IPS DF 6.9 (cell line): ENCODE data around the gene SLC7A7.
"Not testable (repeated sequence)": the region's sequence is repeated elsewhere in the genome, so short reads cannot be mapped to it uniquely, and the experiment has no call there.

ENCODE experiments used
- DNase-seq: peaks from one replicate; pipeline ENCODE4 v3.0.0-alpha.2; 2013; ENCODE audit warnings: low read depth, low spot score
- H3K27ac ChIP-seq: one replicate; pipeline ENCODE4 v1.5.1; 2013; ENCODE audit warnings: low read length, control low read depth
- H3K27me3 ChIP-seq: 2 replicates; pipeline ENCODE4 v1.6.1; 2013; ENCODE audit warnings: mild to moderate bottlenecking, low read length; ENCODE audit not compliant: control insufficient read depth, insufficient read depth
- H3K36me3 ChIP-seq: 2 replicates; pipeline ENCODE4 v1.6.1; 2013; ENCODE audit warnings: low read length; ENCODE audit not compliant: control insufficient read depth, insufficient read depth
- H3K4me1 ChIP-seq: 2 replicates; pipeline ENCODE4 v1.6.1; 2013; ENCODE audit warnings: low read length; ENCODE audit not compliant: control insufficient read depth, insufficient read depth
- H3K4me3 ChIP-seq: 2 replicates; pipeline ENCODE4 v1.5.1; 2013; ENCODE audit warnings: mild to moderate bottlenecking, low read length
- H3K9me3 ChIP-seq: 2 replicates; pipeline ENCODE4 v1.6.1; 2013; ENCODE audit warnings: low read length, inconsistent platforms; ENCODE audit not compliant: control insufficient read depth, insufficient read depth
- WGBS: extraction: QIAGEN DNeasy Blood & Tissue Kit; methylation state at CpG from one replicate; pipeline ENCODE4 v1.1.7; 2013; ENCODE audit warnings: mixed read lengths, missing lambda C conversion rate; ENCODE audit not compliant: insufficient read length, insufficient coverage; 5-methylcytosine and 5-hydroxymethylcytosine counted together

The SLC7A7 gene

GRCh38 chr14:22748631-22749068 lies 66.6 kb downstream of the SLC7A7 start:
- Histone ChIP-seq H3K36me3 (no peaks in the 10 kb centered on the region), H3K27me3 (no peaks in the 10 kb centered on the region), H3K4me3 (no peak overlapping the region), H3K27ac (no peak overlapping the region), H3K4me1 (no peaks in the 10 kb centered on the region), H3K9me3 (no peaks in the 10 kb centered on the region)
- WGBS: no CpG with 5 or more reads among the region's 4 CpGs
- DNase-seq: no peak

- Histone ChIP-seq H3K4me1 (no peaks in the 10 kb centered on the region), H3K27ac (no peak overlapping the region), H3K4me3 (no peak overlapping the region), H3K36me3 (no peaks in the 10 kb centered on the region), H3K9me3 (no peaks in the 10 kb centered on the region), H3K27me3 (no peaks in the 10 kb centered on the region)
- no peak for DNase-seq
- no CpG with 5 or more reads among the region's 4 CpGs for WGBS
These were observed 67.0 kb downstream of the SLC7A7 start for GRCh38 chr14:22748206-22748605.

DNA sequence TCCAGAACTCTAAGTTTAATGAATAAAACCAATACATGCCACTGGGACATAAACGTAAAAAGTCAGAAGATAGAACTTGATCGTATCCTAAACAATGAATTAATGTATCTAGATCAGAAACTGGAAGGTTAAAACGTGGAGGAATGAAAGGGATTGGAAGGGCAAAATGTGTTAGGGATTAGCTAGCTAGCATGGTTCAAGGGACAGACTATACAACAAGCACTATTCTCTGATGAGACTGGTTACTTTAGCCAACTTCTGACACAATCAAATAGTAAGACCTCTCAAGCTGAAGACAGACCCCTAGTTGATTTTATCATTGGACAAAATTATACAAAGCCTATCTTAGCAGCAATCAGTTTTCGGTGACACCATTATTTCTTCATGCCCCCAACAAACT lies 67.5 kb downstream of the SLC7A7 start:
- Histone ChIP-seq H3K27me3 (no peaks in the 10 kb centered on the region), H3K4me1 (no peaks in the 10 kb centered on the region), H3K4me3 (no peak overlapping the region), H3K9me3 (no peaks in the 10 kb centered on the region), H3K27ac (no peak overlapping the region), H3K36me3 (no peaks in the 10 kb centered on the region)
- no CpG with 5 or more reads among the region's 4 CpGs for WGBS
- no peak for DNase-seq

- H3K27me3 ChIP-seq: no peaks in the 10 kb centered on the region
- H3K36me3 ChIP-seq: no peaks in the 10 kb centered on the region
- no peak overlapping the region for H3K4me3 ChIP-seq
- H3K9me3 ChIP-seq: no peaks in the 10 kb centered on the region
- WGBS: no CpG with 5 or more reads among the region's 3 CpGs
- DNase-seq: no peak
- H3K4me1 ChIP-seq: no peaks in the 10 kb centered on the region
- H3K27ac ChIP-seq: no peak overlapping the region
These were observed 75.2 kb downstream of the SLC7A7 start for GRCh38 chr14:22740020-22740419.

DNA sequence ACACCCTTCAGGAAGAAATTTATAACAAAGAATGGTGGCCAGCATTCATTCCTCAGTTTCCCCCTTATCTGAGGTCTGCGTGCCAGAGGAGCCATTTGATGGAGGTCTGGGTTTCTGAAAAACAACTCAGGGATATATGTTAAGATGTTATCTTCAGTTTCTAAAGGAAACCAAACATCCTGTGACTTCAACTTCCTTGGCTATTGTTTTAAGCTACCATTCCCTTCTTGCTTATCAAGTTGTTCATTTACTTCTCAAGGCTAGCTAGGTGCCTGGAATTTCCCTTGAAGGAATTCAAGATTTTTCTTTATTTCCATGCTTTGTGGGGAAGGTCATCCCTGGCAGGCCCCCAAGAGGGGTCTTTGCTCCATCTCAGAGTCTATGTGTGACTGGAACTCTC lies 75.8 kb downstream of the SLC7A7 start:
- Histone ChIP-seq H3K9me3 (no peaks in the 10 kb centered on the region), H3K4me3 (no peak overlapping the region), H3K27ac (no peak overlapping the region), H3K4me1 (no peaks in the 10 kb centered on the region), H3K36me3 (no peaks in the 10 kb centered on the region), H3K27me3 (no peaks in the 10 kb centered on the region)
- DNase-seq: no peak
- WGBS: no CpG with 5 or more reads among the region's 1 CpG

- no peak for DNase-seq
- Histone ChIP-seq H3K36me3 (no peaks in the 10 kb centered on the region), H3K27ac (no peak overlapping the region), H3K4me1 (no peaks in the 10 kb centered on the region), H3K4me3 (no peak overlapping the region), H3K27me3 (no peaks in the 10 kb centered on the region), H3K9me3 (no peaks in the 10 kb centered on the region)
- WGBS: no CpG with 5 or more reads among the region's 1 CpG
These were observed 78.2 kb downstream of the SLC7A7 start for GRCh38 chr14:22737052-22737451.

GRCh38 chr14:22736384-22736783 lies 78.9 kb downstream of the SLC7A7 start:
- WGBS: no CpG with 5 or more reads among the region's 14 CpGs
- not testable (repeated sequence) for H3K4me1 ChIP-seq, H3K36me3 ChIP-seq, DNase-seq, H3K9me3 ChIP-seq, H3K4me3 ChIP-seq, H3K27ac ChIP-seq, H3K27me3 ChIP-seq

DNA sequence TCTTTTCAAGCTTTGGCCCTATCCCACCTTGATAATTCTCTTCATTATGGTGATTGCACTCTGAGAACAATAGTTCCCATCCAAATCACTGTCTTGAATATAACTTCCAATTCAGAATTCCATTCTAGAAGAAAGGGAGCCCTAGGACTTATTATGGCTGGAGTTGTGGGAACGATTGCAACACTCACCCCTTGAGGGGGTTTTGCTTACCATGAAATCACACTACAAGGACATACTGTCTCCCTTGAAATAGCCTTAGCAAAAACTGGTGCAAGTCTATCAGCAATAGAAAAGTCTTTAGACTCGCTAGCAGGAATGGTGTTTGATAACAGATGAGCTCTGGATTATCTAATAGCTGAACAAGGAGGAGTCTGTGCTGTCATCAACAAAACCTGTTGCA lies 80.1 kb downstream of the SLC7A7 start:
- WGBS: no CpG with 5 or more reads among the region's 2 CpGs

DNA sequence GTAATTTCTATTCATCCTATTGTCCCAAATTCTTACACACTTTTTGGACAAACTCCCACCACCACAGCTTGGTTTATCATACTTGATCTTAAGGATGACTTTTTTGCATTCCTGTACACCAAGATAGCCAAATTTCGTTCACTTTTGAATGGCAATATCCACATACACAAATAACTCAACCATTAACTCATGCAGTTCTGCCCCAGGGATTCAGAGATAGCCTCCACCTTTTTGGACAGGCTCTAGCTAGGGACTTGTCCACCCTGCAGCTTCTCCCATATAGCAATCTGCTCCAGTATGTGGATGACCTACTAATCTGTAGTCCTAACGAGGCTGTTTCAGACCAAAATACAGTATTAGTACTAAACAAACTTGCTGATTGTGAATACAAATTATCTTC lies 81.4 kb downstream of the SLC7A7 start:
- H3K4me3 ChIP-seq: no peak overlapping the region
- no peaks in the 10 kb centered on the region for H3K4me1 ChIP-seq
- no peaks in the 10 kb centered on the region for H3K36me3 ChIP-seq
- DNase-seq: no peak
- H3K27ac ChIP-seq: no peak overlapping the region
- no peaks in the 10 kb centered on the region for H3K27me3 ChIP-seq
- no peaks in the 10 kb centered on the region for H3K9me3 ChIP-seq
- WGBS: no CpG with 5 or more reads among the region's 2 CpGs

More for the DNA sequence above, 80.1 kb downstream of the SLC7A7 start:
- no peaks in the 10 kb centered on the region for H3K36me3 ChIP-seq
- H3K9me3 ChIP-seq: no peaks in the 10 kb centered on the region
- H3K4me1 ChIP-seq: no peaks in the 10 kb centered on the region
- DNase-seq: no peak
- no peaks in the 10 kb centered on the region for H3K27me3 ChIP-seq
- no peak overlapping the region for H3K27ac ChIP-seq
- H3K4me3 ChIP-seq: no peak overlapping the region

DNA sequence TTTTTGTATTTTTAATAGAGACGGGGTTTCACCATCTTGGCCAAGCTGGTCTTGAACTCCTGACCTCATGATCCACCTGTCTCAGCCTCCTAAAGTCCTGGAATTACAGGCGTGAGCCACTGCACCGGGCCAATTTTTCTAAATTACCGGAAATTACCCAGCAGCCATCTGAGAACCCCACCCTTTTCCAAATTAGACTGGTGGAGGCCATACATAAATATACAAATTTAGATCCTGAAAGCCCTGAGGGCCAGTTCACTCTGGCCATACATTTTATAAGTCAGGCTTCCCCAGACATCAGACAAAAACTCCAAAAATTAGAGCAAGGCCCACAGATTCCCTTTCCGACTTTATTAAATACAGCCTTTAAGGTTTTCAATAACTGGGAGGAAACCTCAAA lies 83.2 kb downstream of the SLC7A7 start:
- not testable (repeated sequence) for H3K9me3 ChIP-seq, H3K36me3 ChIP-seq, H3K27ac ChIP-seq, H3K4me1 ChIP-seq, H3K27me3 ChIP-seq, DNase-seq, H3K4me3 ChIP-seq
- no CpG with 5 or more reads among the region's 5 CpGs for WGBS

GRCh38 chr14:22726012-22726411 lies 89.2 kb downstream of the SLC7A7 start:
- no CpG with 5 or more reads among the region's 1 CpG for WGBS
- Histone ChIP-seq H3K36me3 (no peaks in the 10 kb centered on the region), H3K9me3 (no peaks in the 10 kb centered on the region), H3K27me3 (no peaks in the 10 kb centered on the region), H3K27ac (no peak overlapping the region), H3K4me1 (no peaks in the 10 kb centered on the region), H3K4me3 (no peak overlapping the region)
- no peak for DNase-seq
